DND-41 (cell line): Measurements from ENCODE around the gene OR13H1.
"Not testable (repeated sequence)": the region's sequence is repeated elsewhere in the genome, so short reads cannot be mapped to it uniquely, and the experiment has no call there.

Experiments
- EZH2 ChIP-seq: IDR thresholded peaks from 3 replicates; pipeline ENCODE4 v1.6.1; 2012; ENCODE audit warnings: borderline replicate concordance, low read depth, mild to moderate bottlenecking, moderate library complexity, low read length, inconsistent platforms; ENCODE audit not compliant: severe bottlenecking
- TF ChIP-seq, protein P1 (sequence below): IDR thresholded peaks from 2 replicates; pipeline ENCODE4 v1.5.1; 2012; ENCODE audit warnings: borderline replicate concordance, low read length, moderate library complexity, mild to moderate bottlenecking; ENCODE audit not compliant: poor library complexity, severe bottlenecking; ENCODE audit errors: extremely low read depth

DNA sequence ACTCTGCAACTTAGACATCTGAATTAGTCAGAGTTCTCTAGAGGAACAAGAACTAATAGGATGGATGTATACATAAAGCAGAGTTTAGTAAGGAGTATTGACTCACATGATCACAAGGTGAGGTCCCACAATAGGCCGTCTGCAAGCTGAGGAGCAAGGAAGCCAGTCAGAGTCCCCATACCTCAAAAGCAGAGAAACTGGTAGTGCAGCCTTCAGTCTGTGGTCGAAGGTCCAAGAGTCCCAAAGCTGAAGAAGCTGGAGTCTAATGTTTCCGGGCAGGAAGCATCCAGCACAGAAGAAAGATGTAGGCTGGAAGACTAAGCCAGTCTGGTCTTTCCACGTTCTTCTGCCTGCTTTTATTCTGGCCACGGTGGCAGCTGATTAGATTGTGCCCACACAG, 42.3 kb upstream of the OR13H1 start:
- TF ChIP-seq EZH2 = not testable (repeated sequence)
- TF ChIP-seq, protein P1, sequence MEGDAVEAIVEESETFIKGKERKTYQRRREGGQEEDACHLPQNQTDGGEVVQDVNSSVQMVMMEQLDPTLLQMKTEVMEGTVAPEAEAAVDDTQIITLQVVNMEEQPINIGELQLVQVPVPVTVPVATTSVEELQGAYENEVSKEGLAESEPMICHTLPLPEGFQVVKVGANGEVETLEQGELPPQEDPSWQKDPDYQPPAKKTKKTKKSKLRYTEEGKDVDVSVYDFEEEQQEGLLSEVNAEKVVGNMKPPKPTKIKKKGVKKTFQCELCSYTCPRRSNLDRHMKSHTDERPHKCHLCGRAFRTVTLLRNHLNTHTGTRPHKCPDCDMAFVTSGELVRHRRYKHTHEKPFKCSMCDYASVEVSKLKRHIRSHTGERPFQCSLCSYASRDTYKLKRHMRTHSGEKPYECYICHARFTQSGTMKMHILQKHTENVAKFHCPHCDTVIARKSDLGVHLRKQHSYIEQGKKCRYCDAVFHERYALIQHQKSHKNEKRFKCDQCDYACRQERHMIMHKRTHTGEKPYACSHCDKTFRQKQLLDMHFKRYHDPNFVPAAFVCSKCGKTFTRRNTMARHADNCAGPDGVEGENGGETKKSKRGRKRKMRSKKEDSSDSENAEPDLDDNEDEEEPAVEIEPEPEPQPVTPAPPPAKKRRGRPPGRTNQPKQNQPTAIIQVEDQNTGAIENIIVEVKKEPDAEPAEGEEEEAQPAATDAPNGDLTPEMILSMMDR = not testable (repeated sequence)
